ENCODE measurements around the gene OPA1. TPM values are rescaled to one million over a fixed set of nuclear protein-coding genes. Genes with fewer than 3 reads are reported as not detected.

OPA1 gene
- total and polyA plus RNA-seq, 7 donors, result 29.4 to 129 (median 73.4) TPM

GRCh38 chr3:193569119-193569518 is 23.9 kb upstream of the OPA1 start:
- TF ChIP-seq CTCF (IDR thresholded peaks at IDR 0.05), result no peak
- 76 to 85% (median 83%) methylated on average over 2 of the region's 2 CpGs for WGBS, 3 donors
- no peak for DNase-seq
- ATAC-seq, result no peak
- Histone ChIP-seq H3K9me3 (no peaks in the 10 kb centered on the region), H3K4me1 (no peaks in the 10 kb centered on the region), H3K27ac (no peak overlapping the region), H3K4me3 (no peak overlapping the region), H3K27me3 (ENCODE audit: insufficient read depth in 3 of 3, low read length in 2 of 3) (no peaks in the 10 kb centered on the region), H3K36me3 (ENCODE audit: insufficient read depth in 1 of 2, low read depth in 1 of 2) (no peaks in the 10 kb centered on the region)
- intact Hi-C loops (cut with DNase I), result loop anchor here in 1 of 2 donors (5.0 kb wide), 1 partner anchor 107 kb away; no protein-coding TSS in a partner anchor

- Histone ChIP-seq H3K27ac (no peak overlapping the region), H3K36me3 (ENCODE audit: insufficient read depth in 1 of 2, low read depth in 1 of 2) (no peaks in the 10 kb centered on the region), H3K4me1 (no peaks in the 10 kb centered on the region), H3K9me3 (no peaks in the 10 kb centered on the region), H3K4me3 (no peak overlapping the region), H3K27me3 (ENCODE audit: insufficient read depth in 3 of 3, low read length in 2 of 3) (no peaks in the 10 kb centered on the region)
- WGBS, 3 donors, result 6 to 11% (median 6%) methylated on average over 10 of the region's 10 CpGs
- DNase-seq (peak; percentile 37 to 52), ATAC-seq (peak; percentile 63 to 83 (median 68))
- intact Hi-C loops (cut with DNase I), result loop anchor here (2.0 to 5.0 kb wide), 6 partner anchors 110 to 1005 kb away; no protein-coding TSS in a partner anchor
- TF ChIP-seq CTCF (IDR thresholded peaks at IDR 0.05), result peak; percentile 84
These were observed 20.5 kb upstream of the OPA1 start for GRCh38 chr3:193572426-193572908.

GRCh38 chr3:193573403-193574191 is 19.4 kb upstream of the OPA1 start:
- Histone ChIP-seq H3K4me3 (no peak overlapping the region), H3K27me3 (ENCODE audit: insufficient read depth in 3 of 3, low read length in 2 of 3) (no peaks in the 10 kb centered on the region), H3K36me3 (ENCODE audit: insufficient read depth in 1 of 2, low read depth in 1 of 2) (no peaks in the 10 kb centered on the region), H3K9me3 (no peaks in the 10 kb centered on the region), H3K4me1 (no peaks in the 10 kb centered on the region), H3K27ac (no peak overlapping the region)
- ATAC-seq (no peak), DNase-seq (no peak)
- TF ChIP-seq CTCF (IDR thresholded peaks at IDR 0.05), result no peak
- WGBS, 3 donors, result 59 to 64% (median 63%) methylated on average over 4 of the region's 4 CpGs
- intact Hi-C loops (cut with DNase I), result loop anchor here (2.0 to 5.0 kb wide), 6 partner anchors 111 to 1006 kb away; no protein-coding TSS in a partner anchor

- no peaks in the 10 kb centered on the region for H3K27me3 ChIP-seq (ENCODE audit: insufficient read depth in 3 of 3, low read length in 2 of 3)
- no peaks in the 10 kb centered on the region for H3K9me3 ChIP-seq
- no peaks in the 10 kb centered on the region for H3K4me1 ChIP-seq
- 53 to 73% (median 61%) methylated on average over 2 of the region's 2 CpGs for WGBS, 3 donors
- intact Hi-C loops (cut with DNase I), result loop anchor here (5.0 kb wide), 6 partner anchors 112 to 1107 kb away; no protein-coding TSS in a partner anchor
- TF ChIP-seq CTCF (IDR thresholded peaks at IDR 0.05), result no peak
- DNase-seq (no peak), ATAC-seq (no peak)
- H3K4me3 ChIP-seq, result no peak overlapping the region
- no peak overlapping the region for H3K27ac ChIP-seq
- no peaks in the 10 kb centered on the region for H3K36me3 ChIP-seq (ENCODE audit: insufficient read depth in 1 of 2, low read depth in 1 of 2)
These were observed 18.4 kb upstream of the OPA1 start for GRCh38 chr3:193574488-193575070.

All from psoas muscle (tissue), 8 donors.